Cardiac atrium fibroblast (primary cell): Measurements from ENCODE around the gene IRAK1BP1. TPM values are rescaled to one million over a fixed set of nuclear protein-coding genes. Genes with fewer than 3 reads are reported as not detected.

Experiments used
- total RNA-seq: library from RNA; depleted of rRNA; stranded (reverse); fragments of >200 nt; gene quantifications from 2 replicates; pipeline ENCODE4 v1.2.3, GENCODE V29; 2015

The IRAK1BP1 gene
- total RNA-seq: 1.6 and 3.2 TPM in 2 replicates

GRCh38 chr6:78867370-78868040 lies at the start of gene IRAK1BP1:
TSS of gene IRAK1BP1 (plus strand) at chr6:78867551. CDS start at chr6:78867577, 26 bp downstream.

Other genes with a start within 250 kb of the IRAK1BP1 start
- gene PHIP, start 210.7 kb downstream of the IRAK1BP1 start, total RNA-seq: 10.5 and 11.2 TPM in 2 replicates